C4-2B (cell line): ENCODE measurements around the gene CSN1S1.

ENCODE experiments used
- ZFX ChIP-seq: fragments of 450-650 bp; IDR thresholded peaks from 2 replicates; pipeline ENCODE4 v1.6.1; 2017
- TF ChIP-seq, protein P1 (sequence below): fragments of 450-650 bp; conservative IDR thresholded peaks from 2 replicates; pipeline ENCODE4 v1.5.1; 2017; ENCODE audit warnings: mild to moderate bottlenecking

DNA sequence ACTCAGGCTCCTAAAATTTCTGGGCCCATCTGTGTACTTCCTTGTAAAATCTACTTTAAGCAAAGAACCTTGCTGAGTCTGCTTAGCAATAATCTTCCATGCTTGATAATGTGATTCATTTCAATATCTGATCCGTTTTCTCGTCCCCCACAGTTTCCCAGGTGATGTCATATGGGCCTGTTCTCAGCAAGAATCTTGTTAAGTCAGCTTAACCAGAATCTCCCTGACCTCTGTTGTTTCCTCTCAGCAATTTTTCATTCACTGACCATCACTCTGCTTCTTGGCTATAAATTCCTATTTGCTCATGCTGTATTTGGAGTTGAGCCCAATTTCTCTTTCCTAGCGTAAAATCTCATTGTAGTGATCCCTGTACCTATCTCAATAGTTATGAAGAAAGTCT lies 20.7 kb downstream of the CSN1S1 start:
- TF ChIP-seq, protein P1, sequence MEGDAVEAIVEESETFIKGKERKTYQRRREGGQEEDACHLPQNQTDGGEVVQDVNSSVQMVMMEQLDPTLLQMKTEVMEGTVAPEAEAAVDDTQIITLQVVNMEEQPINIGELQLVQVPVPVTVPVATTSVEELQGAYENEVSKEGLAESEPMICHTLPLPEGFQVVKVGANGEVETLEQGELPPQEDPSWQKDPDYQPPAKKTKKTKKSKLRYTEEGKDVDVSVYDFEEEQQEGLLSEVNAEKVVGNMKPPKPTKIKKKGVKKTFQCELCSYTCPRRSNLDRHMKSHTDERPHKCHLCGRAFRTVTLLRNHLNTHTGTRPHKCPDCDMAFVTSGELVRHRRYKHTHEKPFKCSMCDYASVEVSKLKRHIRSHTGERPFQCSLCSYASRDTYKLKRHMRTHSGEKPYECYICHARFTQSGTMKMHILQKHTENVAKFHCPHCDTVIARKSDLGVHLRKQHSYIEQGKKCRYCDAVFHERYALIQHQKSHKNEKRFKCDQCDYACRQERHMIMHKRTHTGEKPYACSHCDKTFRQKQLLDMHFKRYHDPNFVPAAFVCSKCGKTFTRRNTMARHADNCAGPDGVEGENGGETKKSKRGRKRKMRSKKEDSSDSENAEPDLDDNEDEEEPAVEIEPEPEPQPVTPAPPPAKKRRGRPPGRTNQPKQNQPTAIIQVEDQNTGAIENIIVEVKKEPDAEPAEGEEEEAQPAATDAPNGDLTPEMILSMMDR, result no peak
- no peak for TF ChIP-seq ZFX
